ENCODE data around the gene HELZ. TPM values are rescaled to one million over a fixed set of nuclear protein-coding genes. Genes with fewer than 3 reads are reported as not detected.

Gene HELZ
- total and polyA plus RNA-seq, 2 donors from 2014 or later: 2.8 to 58.8 TPM

DNA sequence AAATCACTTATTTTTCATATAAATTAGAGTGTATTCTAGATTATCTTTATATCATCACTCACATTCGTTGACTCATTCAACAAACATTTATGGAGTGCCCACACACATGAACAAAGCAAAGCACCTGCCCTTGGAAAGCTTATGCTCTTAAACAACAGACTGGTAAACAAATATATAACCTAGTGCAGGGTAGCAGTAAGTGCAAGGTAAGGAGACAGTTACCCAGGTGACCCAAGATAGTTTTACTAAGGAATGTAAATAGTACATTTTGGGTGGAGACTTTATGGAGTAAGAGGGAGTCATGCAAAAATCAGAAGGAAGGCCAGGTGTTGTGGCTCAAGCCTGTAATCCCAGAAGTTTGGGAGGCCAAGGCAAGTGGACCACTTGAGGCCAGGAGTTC is 40.4 kb upstream of the HELZ start:
- no peaks in the 10 kb centered on the region for H3K27me3 ChIP-seq (ENCODE audit: control insufficient read depth, insufficient read depth, low read length)
- intact Hi-C loops (cut with DNase I): no loop called here
- DNase-seq (no peak), FAIRE-seq (no peak)
- no peaks in the 10 kb centered on the region for H3K4me1 ChIP-seq (ENCODE audit: control insufficient read depth in 2 of 3, insufficient read depth in 2 of 3, low read depth in 1 of 3, low read length in 3 of 3)
- no peak overlapping the region for H3K4me3 ChIP-seq (ENCODE audit: low read length in 3 of 3)
- no peak overlapping the region for H3K9ac ChIP-seq (ENCODE audit: low read length in 3 of 3)
- no peaks in the 10 kb centered on the region for H3K36me3 ChIP-seq (ENCODE audit: control insufficient read depth in 2 of 3, insufficient read depth in 3 of 3, low read length in 3 of 3)
- no peak overlapping the region for H3K27ac ChIP-seq (ENCODE audit: low read depth in 2 of 2, low read length in 2 of 2)
- no peaks in the 10 kb centered on the region for H3K9me3 ChIP-seq (ENCODE audit: control insufficient read depth in 2 of 3, insufficient read depth in 1 of 3, low read length in 3 of 3)
- TF ChIP-seq, protein P1, sequence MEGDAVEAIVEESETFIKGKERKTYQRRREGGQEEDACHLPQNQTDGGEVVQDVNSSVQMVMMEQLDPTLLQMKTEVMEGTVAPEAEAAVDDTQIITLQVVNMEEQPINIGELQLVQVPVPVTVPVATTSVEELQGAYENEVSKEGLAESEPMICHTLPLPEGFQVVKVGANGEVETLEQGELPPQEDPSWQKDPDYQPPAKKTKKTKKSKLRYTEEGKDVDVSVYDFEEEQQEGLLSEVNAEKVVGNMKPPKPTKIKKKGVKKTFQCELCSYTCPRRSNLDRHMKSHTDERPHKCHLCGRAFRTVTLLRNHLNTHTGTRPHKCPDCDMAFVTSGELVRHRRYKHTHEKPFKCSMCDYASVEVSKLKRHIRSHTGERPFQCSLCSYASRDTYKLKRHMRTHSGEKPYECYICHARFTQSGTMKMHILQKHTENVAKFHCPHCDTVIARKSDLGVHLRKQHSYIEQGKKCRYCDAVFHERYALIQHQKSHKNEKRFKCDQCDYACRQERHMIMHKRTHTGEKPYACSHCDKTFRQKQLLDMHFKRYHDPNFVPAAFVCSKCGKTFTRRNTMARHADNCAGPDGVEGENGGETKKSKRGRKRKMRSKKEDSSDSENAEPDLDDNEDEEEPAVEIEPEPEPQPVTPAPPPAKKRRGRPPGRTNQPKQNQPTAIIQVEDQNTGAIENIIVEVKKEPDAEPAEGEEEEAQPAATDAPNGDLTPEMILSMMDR (IDR thresholded peaks at IDR 0.05; ENCODE audit: borderline replicate concordance, extremely low read depth, insufficient read depth): no peak

DNA sequence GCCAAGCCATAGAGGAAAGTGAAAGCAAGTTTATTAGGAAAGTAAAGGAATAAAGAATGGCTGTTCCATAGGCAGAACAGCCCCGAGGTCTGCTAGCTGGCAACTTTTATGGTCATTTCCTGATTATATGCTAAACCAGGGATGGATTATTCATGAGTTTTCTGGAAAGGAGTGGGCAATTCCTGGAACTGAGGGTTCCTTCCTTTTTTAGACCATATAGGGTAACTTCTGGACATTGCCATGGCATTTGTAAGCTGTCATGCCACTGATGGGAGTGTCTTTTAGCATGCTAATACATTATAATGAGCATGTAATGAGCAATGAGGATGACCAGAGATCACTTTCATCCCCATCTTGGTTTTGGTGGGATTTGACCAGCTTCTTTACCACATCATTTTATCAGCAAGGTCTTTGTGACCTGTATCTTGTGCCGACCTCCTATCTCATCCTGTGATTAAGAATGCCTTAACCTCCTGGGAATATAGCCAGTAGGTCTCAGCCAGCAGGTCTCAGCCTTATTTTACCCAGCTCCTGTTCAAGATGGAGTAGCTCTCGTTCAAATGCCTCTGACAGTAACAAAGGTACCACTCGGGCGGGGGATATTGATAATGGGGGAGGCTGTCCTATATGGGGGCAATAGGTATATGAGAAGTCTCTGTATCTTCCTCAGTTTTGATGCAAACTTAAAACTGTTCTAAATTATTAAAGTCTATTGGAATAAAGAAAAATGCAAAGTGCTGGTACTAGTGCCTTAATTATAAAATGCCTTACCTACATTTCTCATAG is 38.9 kb upstream of the HELZ start:
- Histone ChIP-seq H3K36me3 (ENCODE audit: control insufficient read depth in 2 of 3, insufficient read depth in 3 of 3, low read length in 3 of 3) (no peaks in the 10 kb centered on the region), H3K9ac (ENCODE audit: low read length in 3 of 3) (no peak overlapping the region), H3K27ac (ENCODE audit: low read depth in 2 of 2, low read length in 2 of 2) (no peak overlapping the region), H3K27me3 (ENCODE audit: control insufficient read depth, insufficient read depth, low read length) (no peaks in the 10 kb centered on the region), H3K4me3 (ENCODE audit: low read length in 3 of 3) (no peak overlapping the region), H3K9me3 (ENCODE audit: control insufficient read depth in 2 of 3, insufficient read depth in 1 of 3, low read length in 3 of 3) (no peaks in the 10 kb centered on the region), H3K4me1 (ENCODE audit: control insufficient read depth in 2 of 3, insufficient read depth in 2 of 3, low read depth in 1 of 3, low read length in 3 of 3) (no peaks in the 10 kb centered on the region)
- FAIRE-seq: no peak
- TF ChIP-seq, protein P1 (IDR thresholded peaks at IDR 0.05; ENCODE audit: borderline replicate concordance, extremely low read depth, insufficient read depth): no peak
- intact Hi-C loops (cut with DNase I): no loop called here
- DNase-seq: no peak

DNA sequence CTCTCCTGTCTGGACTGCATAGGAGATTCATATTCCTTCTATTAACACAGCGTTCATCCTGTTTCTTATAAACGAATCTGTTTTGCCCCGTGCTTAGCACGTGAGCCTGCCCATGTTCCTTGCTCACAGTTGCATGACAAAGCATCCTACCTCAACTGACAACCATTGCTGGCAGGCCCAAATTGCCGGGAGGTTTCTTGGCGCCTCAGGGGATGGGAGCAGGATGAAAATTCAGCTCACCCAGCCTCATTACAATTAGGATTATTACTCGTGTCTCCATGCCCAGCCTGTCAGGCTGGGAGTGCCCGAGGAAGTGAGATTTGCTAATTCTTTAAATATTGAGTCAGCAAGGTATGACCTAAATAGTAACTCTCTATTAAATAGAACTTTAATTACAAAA is 36.7 kb upstream of the HELZ start:
- H3K9me3 ChIP-seq (ENCODE audit: control insufficient read depth in 2 of 3, insufficient read depth in 1 of 3, low read length in 3 of 3): no peaks in the 10 kb centered on the region
- H3K27ac ChIP-seq (ENCODE audit: low read depth in 2 of 2, low read length in 2 of 2): no peak overlapping the region
- DNase-seq (peak in 1 of 5 donors; percentile 20), FAIRE-seq (no peak)
- TF ChIP-seq, protein P1 (IDR thresholded peaks at IDR 0.05; ENCODE audit: borderline replicate concordance, extremely low read depth, insufficient read depth): no peak
- H3K36me3 ChIP-seq (ENCODE audit: control insufficient read depth in 2 of 3, insufficient read depth in 3 of 3, low read length in 3 of 3): no peaks in the 10 kb centered on the region
- H3K4me3 ChIP-seq (ENCODE audit: low read length in 3 of 3): no peak overlapping the region
- intact Hi-C loops (cut with DNase I): no loop called here
- H3K9ac ChIP-seq (ENCODE audit: low read length in 3 of 3): no peak overlapping the region
- H3K4me1 ChIP-seq (ENCODE audit: control insufficient read depth in 2 of 3, insufficient read depth in 2 of 3, low read depth in 1 of 3, low read length in 3 of 3): no peaks in the 10 kb centered on the region
- H3K27me3 ChIP-seq (ENCODE audit: control insufficient read depth, insufficient read depth, low read length): no peaks in the 10 kb centered on the region

Data from kidney (tissue), 14 donors.